Neural cell (in vitro differentiated cells): ENCODE results near the gene SLAIN2. TPM values are rescaled to one million over a fixed set of nuclear protein-coding genes. Genes with fewer than 3 reads are reported as not detected.

Experiments
- H2AFZ ChIP-seq: fragments of 200-600, 300-800 bp; sonication (generic), shearing (Covaris generic); 2 replicates; pipeline ENCODE4 v1.6.0; 2014; ENCODE audit warnings: low read depth, mild to moderate bottlenecking, antibody characterized with exemption, low read length, moderate library complexity
- H3F3A ChIP-seq: fragments of 200-600 bp; shearing (Covaris generic); 2 replicates; pipeline ENCODE4 v1.6.1; 2016; ENCODE audit warnings: mild to moderate bottlenecking, moderate library complexity, mixed read lengths, antibody characterized with exemption, low read length; ENCODE audit not compliant: insufficient read depth, poor library complexity, severe bottlenecking
- H3K27ac ChIP-seq: fragments of 200-600, 300-800 bp; sonication (generic), shearing (Covaris generic); 2 replicates; pipeline ENCODE4 v1.5.1; 2014; ENCODE audit warnings: mild to moderate bottlenecking, low read length, moderate library complexity
- H3K27me3 ChIP-seq: fragments of 300-800, 200-600 bp; sonication (generic), shearing (Covaris generic); 2 replicates; pipeline ENCODE4 v1.6.0; 2014; ENCODE audit warnings: mild to moderate bottlenecking, low read depth, low read length, moderate library complexity; ENCODE audit not compliant: insufficient read depth
- H3K36me3 ChIP-seq: fragments of 300-800, 200-600 bp; sonication (generic), shearing (Covaris generic); 2 replicates; pipeline ENCODE4 v1.5.1; 2014; ENCODE audit warnings: mild to moderate bottlenecking, antibody characterized with exemption, low read length, moderate library complexity; ENCODE audit not compliant: insufficient read depth
- H3K4me2 ChIP-seq: fragments of 300-800, 200-600 bp; sonication (generic), shearing (Covaris generic); 2 replicates; pipeline ENCODE4 v1.6.0; 2014; ENCODE audit warnings: mild to moderate bottlenecking, low read length
- H3K4me3 ChIP-seq: fragments of 300-800, 200-600 bp; sonication (generic), shearing (Covaris generic); 2 replicates; pipeline ENCODE4 v1.5.1; 2014; ENCODE audit warnings: mild to moderate bottlenecking, low read length, moderate library complexity
- H3K79me2 ChIP-seq: fragments of 200-600 bp; shearing (Covaris generic); replicated peaks from 2 replicates; pipeline ENCODE4 v1.6.0; 2014; ENCODE audit warnings: mild to moderate bottlenecking, low read length, moderate library complexity; ENCODE audit not compliant: insufficient read depth
- H3K9ac ChIP-seq: fragments of 300-800, 200-600 bp; sonication (generic), shearing (Covaris generic); 2 replicates; pipeline ENCODE4 v1.6.1; 2016; ENCODE audit warnings: mild to moderate bottlenecking, low read length, mixed read lengths
- H3K9me2 ChIP-seq: fragments of 200-600 bp; shearing (Covaris generic); 2 replicates; pipeline ENCODE4 v1.6.1; 2016; ENCODE audit warnings: mild to moderate bottlenecking, low read length, mixed read lengths; ENCODE audit not compliant: insufficient read depth
- H3K9me3 ChIP-seq: fragments of 200-600, 300-800 bp; sonication (generic), shearing (Covaris generic); 2 replicates; pipeline ENCODE4 v1.6.1; 2016; ENCODE audit warnings: mild to moderate bottlenecking, mixed run types, low read length, moderate library complexity, mixed read lengths
- H4K20me1 ChIP-seq: fragments of 200-600 bp; shearing (Covaris generic); 2 replicates; pipeline ENCODE4 v1.6.1; 2016; ENCODE audit warnings: mild to moderate bottlenecking, mixed run types; ENCODE audit not compliant: insufficient read depth
- EP300 ChIP-seq: fragments of 450-650 bp; conservative IDR thresholded peaks from 2 replicates; pipeline ENCODE4 v1.6.1; 2014; ENCODE audit warnings: antibody characterized with exemption, mild to moderate bottlenecking, moderate library complexity; ENCODE audit not compliant: poor library complexity, severe bottlenecking
- EZH2 ChIP-seq: fragments of 200-600, 300-800 bp; shearing (Covaris generic), sonication (generic); IDR thresholded peaks from 2 replicates; pipeline ENCODE4 v1.6.1; 2014; ENCODE audit warnings: antibody characterized with exemption, low read length, borderline replicate concordance, mild to moderate bottlenecking; ENCODE audit not compliant: insufficient read depth, poor library complexity, severe bottlenecking
- MXI1 ChIP-seq: fragments of 450-650 bp; conservative IDR thresholded peaks from 2 replicates; pipeline ENCODE4 v1.6.1; 2014; ENCODE audit warnings: antibody characterized with exemption, mild to moderate bottlenecking; ENCODE audit not compliant: poor library complexity, severe bottlenecking
- POLR2AphosphoS5 ChIP-seq: IDR thresholded peaks from 2 replicates; pipeline ENCODE4 v1.6.1; 2012
- SMC3 ChIP-seq: fragments of 450-650 bp; conservative IDR thresholded peaks from 2 replicates; pipeline ENCODE4 v1.6.1; 2014; ENCODE audit warnings: antibody characterized with exemption, mild to moderate bottlenecking, moderate library complexity; ENCODE audit not compliant: poor library complexity
- TAF1 ChIP-seq: IDR thresholded peaks from 2 replicates; pipeline ENCODE4 v1.6.1; 2012; ENCODE audit warnings: low read depth
- polyA plus RNA-seq: library from polyadenylated mRNA; depleted of rRNA; stranded (reverse); fragments of >200 nt; gene quantifications from 2 replicates; pipeline ENCODE4 v1.2.3, GENCODE V29; 2014
- TF ChIP-seq, protein P1 (sequence below): IDR thresholded peaks from 2 replicates; pipeline ENCODE4 v1.6.1; 2012; ENCODE audit warnings: borderline replicate concordance
- TF ChIP-seq, protein P2 (sequence below): fragments of 450-650 bp; IDR thresholded peaks from 2 replicates; pipeline ENCODE4 v1.5.1; 2014; ENCODE audit warnings: antibody characterized with exemption, mild to moderate bottlenecking, moderate library complexity; ENCODE audit not compliant: poor library complexity, severe bottlenecking

The SLAIN2 gene
- polyA plus RNA-seq, 1 donor from 2014 or later: 43.2 TPM

DNA sequence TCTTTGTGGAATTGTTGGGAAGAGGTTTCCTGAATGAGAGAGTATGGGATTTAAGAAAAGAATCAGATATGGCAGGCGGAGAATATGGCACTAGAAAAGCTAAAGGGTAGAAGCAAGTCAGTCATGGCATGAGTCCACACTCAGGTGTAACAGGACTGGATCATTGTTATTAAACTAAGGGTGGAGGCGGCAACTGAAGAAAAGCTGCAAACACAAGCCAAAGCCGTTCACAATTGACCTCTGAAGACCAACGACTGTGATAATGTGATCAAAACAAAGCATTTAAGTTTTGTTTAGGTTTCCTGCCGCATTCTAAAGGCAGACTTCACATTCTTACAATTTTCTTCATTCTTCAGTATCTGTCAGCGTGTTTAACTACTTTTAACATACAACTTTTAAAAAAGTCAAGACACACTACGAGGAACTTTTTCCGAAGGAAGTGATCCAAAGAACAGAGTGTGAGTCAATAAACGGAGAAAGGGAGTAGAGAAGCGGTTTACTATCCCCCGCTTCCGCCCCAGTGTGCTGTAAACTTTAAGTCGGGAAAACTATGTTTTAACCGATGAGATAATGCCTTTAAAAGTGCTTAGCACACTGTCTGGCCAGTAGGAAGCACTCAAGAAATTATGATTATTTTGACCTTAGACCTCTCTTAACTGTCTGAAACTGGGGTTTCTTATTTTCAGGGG, 909 bp upstream of the SLAIN2 start:
- peaks cover 34% of the 10 kb centered on the region for H3K79me2 ChIP-seq
- peak overlapping the region; percentile 95 for H3K27ac ChIP-seq
- H3F3A ChIP-seq: no peaks in the 10 kb centered on the region
- H3K4me2 ChIP-seq: peak overlapping the region; percentile 82
- no peaks in the 10 kb centered on the region for H3K27me3 ChIP-seq
- no peaks in the 10 kb centered on the region for H3K9me3 ChIP-seq
- TF ChIP-seq, protein P1, sequence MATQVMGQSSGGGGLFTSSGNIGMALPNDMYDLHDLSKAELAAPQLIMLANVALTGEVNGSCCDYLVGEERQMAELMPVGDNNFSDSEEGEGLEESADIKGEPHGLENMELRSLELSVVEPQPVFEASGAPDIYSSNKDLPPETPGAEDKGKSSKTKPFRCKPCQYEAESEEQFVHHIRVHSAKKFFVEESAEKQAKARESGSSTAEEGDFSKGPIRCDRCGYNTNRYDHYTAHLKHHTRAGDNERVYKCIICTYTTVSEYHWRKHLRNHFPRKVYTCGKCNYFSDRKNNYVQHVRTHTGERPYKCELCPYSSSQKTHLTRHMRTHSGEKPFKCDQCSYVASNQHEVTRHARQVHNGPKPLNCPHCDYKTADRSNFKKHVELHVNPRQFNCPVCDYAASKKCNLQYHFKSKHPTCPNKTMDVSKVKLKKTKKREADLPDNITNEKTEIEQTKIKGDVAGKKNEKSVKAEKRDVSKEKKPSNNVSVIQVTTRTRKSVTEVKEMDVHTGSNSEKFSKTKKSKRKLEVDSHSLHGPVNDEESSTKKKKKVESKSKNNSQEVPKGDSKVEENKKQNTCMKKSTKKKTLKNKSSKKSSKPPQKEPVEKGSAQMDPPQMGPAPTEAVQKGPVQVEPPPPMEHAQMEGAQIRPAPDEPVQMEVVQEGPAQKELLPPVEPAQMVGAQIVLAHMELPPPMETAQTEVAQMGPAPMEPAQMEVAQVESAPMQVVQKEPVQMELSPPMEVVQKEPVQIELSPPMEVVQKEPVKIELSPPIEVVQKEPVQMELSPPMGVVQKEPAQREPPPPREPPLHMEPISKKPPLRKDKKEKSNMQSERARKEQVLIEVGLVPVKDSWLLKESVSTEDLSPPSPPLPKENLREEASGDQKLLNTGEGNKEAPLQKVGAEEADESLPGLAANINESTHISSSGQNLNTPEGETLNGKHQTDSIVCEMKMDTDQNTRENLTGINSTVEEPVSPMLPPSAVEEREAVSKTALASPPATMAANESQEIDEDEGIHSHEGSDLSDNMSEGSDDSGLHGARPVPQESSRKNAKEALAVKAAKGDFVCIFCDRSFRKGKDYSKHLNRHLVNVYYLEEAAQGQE: no peak
- TF ChIP-seq SMC3 (no peak), EP300 (no peak)
- H3K36me3 ChIP-seq: no peaks in the 10 kb centered on the region
- H2AFZ ChIP-seq: peak overlapping the region; percentile 81
- peak overlapping the region; percentile 94 for H3K9ac ChIP-seq
- peaks cover 4% of the 10 kb centered on the region for H4K20me1 ChIP-seq
- H3K9me2 ChIP-seq: no peaks in the 10 kb centered on the region
- peak overlapping the region; percentile 87 for H3K4me3 ChIP-seq

DNA sequence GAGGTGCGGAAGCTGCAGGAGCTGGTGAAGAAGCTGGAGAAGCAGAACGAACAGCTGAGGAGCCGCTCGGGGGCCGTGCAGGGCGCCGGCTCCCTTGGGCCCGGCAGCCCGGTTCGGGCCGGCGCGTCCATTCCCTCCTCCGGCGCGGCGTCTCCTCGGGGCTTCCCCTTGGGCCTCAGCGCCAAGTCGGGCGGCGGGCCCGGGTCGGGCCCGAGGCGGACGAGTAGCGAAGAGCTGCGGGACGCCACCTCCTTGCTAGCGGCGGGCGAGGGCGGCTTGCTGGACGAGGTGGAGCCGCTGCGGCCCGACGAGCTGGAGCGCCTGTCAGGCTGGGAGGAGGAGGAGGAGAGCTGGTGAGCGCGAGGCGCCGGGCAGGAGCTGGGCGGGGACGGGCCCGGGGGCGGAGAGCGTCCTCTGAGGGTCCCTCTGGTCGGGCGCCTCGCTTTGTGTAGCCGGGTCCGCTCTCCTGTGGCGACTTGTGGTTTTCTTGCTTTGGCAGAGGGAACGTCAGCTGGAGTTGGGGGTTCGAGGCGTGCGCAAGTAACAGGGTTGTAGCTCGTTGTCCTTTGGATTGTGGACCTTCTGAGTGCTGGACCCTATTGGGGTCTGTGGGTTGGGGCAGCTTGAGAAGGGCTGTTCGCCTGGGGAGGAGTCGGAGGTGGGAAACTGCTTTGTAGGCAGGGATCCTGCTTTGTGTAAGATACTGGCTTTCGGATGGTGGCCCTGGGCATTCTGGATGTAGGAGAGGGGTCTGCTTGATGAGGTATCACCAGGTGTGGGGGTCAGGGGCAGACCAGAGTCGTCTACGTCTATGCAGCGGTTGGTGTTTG, 662 bp downstream of the SLAIN2 start:
- TF ChIP-seq, protein P1: no peak
- TF ChIP-seq POLR2AphosphoS5 (no peak), MXI1 (peak; percentile 24), EP300 (no peak), EZH2 (no peak), SMC3 (no peak), TAF1 (peak; percentile 77)
- TF ChIP-seq, protein P2, sequence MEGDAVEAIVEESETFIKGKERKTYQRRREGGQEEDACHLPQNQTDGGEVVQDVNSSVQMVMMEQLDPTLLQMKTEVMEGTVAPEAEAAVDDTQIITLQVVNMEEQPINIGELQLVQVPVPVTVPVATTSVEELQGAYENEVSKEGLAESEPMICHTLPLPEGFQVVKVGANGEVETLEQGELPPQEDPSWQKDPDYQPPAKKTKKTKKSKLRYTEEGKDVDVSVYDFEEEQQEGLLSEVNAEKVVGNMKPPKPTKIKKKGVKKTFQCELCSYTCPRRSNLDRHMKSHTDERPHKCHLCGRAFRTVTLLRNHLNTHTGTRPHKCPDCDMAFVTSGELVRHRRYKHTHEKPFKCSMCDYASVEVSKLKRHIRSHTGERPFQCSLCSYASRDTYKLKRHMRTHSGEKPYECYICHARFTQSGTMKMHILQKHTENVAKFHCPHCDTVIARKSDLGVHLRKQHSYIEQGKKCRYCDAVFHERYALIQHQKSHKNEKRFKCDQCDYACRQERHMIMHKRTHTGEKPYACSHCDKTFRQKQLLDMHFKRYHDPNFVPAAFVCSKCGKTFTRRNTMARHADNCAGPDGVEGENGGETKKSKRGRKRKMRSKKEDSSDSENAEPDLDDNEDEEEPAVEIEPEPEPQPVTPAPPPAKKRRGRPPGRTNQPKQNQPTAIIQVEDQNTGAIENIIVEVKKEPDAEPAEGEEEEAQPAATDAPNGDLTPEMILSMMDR: peak; percentile 8
- Histone ChIP-seq H3K4me2 (peak overlapping the region; percentile 92), H3K9me2 (no peaks in the 10 kb centered on the region), H3K27me3 (no peaks in the 10 kb centered on the region), H4K20me1 (peaks cover 4% of the 10 kb centered on the region), H3F3A (no peaks in the 10 kb centered on the region), H3K4me3 (peak overlapping the region; percentile 87), H3K36me3 (no peaks in the 10 kb centered on the region), H2AFZ (peak overlapping the region; percentile 66), H3K9me3 (no peaks in the 10 kb centered on the region), H3K27ac (peak overlapping the region; percentile 95), H3K9ac (peak overlapping the region; percentile 94), H3K79me2 (peaks cover 50% of the 10 kb centered on the region)
